Measurements from ENCODE around the gene MAP1B. TPM values are rescaled to one million over a fixed set of nuclear protein-coding genes. Genes with fewer than 3 reads are reported as not detected.

Gene MAP1B
- polyA plus RNA-seq, 2 of the 4 experiments (the other 2 are of a cell fraction), result 40.2 to 73.0 TPM

DNA sequence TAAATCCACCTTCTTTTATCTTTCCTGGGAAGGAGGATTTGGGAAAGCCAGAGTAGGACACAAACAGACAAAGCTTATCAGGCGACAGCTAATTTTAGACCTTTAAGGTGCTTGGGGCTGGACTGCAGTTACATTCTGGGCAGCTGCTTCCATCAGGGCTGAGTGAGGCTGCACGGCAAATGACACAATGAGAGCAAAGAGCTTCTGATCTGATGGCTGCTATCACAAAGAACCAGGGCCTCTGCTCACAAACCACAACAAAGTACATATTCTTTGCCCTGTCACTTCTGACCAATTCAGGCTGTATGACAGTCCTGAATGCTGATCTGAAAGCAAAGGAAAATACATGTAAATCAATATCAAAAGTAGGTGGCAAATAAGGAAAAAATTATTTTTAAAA, 119.7 kb downstream of the MAP1B start:
- FAIRE-seq (no peak), ATAC-seq (no peak)
- CTCF ChIA-PET, result interaction anchor here (1.2 to 1.7 kb wide), 3 partner anchors 15 to 445 kb away, joined by 3 to 6 read pairs (median 3); no protein-coding TSS in a partner anchor

DNA sequence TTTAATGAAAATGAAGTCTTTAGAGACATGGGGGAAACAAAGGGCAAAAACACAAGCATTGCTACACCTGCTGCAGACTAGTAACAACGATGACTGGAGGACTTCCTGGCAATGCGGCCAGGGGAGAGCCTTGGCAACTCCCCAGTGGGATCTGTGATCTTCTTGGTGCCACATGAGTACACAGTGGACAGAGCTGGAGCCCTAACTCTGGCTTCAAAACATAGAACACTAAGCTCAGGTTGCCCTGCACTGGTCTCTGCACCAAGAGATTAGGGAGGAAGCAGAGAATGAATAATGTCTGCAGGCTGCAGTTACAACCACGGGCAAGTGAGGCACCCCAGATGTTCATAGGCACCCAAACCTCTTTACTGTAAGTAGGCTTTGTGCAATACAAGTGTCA, 121.7 kb downstream of the MAP1B start:
- 85% methylated on average over 3 of the region's 3 CpGs for WGBS (ENCODE audit: missing lambda C conversion rate)
- no peak for TF ChIP-seq TP53 (CRISPR knock-in tag; IDR thresholded peaks at IDR 0.05)
- TF ChIP-seq NFE2L2 (conservative IDR thresholded peaks at IDR 0.05; ENCODE audit: low read length), result no peak
- TF ChIP-seq RCOR1 (IDR thresholded peaks at IDR 0.05; ENCODE audit: low read depth, low read length), result no peak
- no peak for TF ChIP-seq MAZ (IDR thresholded peaks at IDR 0.05; ENCODE audit: borderline replicate concordance, low read depth, low read length)
- no peak for TF ChIP-seq NR3C1 (IDR thresholded peaks at IDR 0.05)
- no peak for TF ChIP-seq BHLHE40 (IDR thresholded peaks at IDR 0.05; ENCODE audit: low read depth, low read length)
- TF ChIP-seq, protein P1, sequence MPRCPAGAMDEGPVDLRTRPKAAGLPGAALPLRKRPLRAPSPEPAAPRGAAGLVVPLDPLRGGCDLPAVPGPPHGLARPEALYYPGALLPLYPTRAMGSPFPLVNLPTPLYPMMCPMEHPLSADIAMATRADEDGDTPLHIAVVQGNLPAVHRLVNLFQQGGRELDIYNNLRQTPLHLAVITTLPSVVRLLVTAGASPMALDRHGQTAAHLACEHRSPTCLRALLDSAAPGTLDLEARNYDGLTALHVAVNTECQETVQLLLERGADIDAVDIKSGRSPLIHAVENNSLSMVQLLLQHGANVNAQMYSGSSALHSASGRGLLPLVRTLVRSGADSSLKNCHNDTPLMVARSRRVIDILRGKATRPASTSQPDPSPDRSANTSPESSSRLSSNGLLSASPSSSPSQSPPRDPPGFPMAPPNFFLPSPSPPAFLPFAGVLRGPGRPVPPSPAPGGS (IDR thresholded peaks at IDR 0.05), result no peak
- TF ChIP-seq ZC3H11A (IDR thresholded peaks at IDR 0.05), result no peak
- TF ChIP-seq HDAC2 (IDR thresholded peaks at IDR 0.05), result no peak
- no peak for TF ChIP-seq HOXB13 (CRISPR knock-in tag; IDR thresholded peaks at IDR 0.05; ENCODE audit: low read depth)
- no peak for TF ChIP-seq CEBPB (IDR thresholded peaks at IDR 0.05)
- TF ChIP-seq GATA3 (IDR thresholded peaks at IDR 0.05; ENCODE audit: borderline replicate concordance), result no peak
- no peak for TF ChIP-seq PHF8 (IDR thresholded peaks at IDR 0.05; ENCODE audit: borderline replicate concordance, low read depth)
- no peak for TF ChIP-seq EHMT2 (IDR thresholded peaks at IDR 0.05; ENCODE audit: low read depth)
- no peak for TF ChIP-seq RARB (CRISPR knock-in tag; IDR thresholded peaks at IDR 0.05)
- peaks cover 3% of the 10 kb centered on the region for H3K4me1 ChIP-seq
- ChIA-PET CTCF (interaction anchor here (0.7 to 1.8 kb wide), 6 partner anchors 11 to 80 kb away, joined by 3 to 7 read pairs (median 5); no protein-coding TSS in a partner anchor), POLR2A (no interaction called here)
- no peak overlapping the region for H3K4me3 ChIP-seq
- H3K27ac ChIP-seq, result no peak overlapping the region
- no peak overlapping the region for H3K4me2 ChIP-seq
- DNase-seq (ENCODE audit: low read depth in 1 of 2, low spot score in 1 of 2) (no peak), FAIRE-seq (no peak), ATAC-seq (no peak)
- no peaks in the 10 kb centered on the region for H3K9me3 ChIP-seq

More for the DNA sequence above, 119.7 kb downstream of the MAP1B start:
- DNase-seq (ENCODE audit: low read depth in 1 of 2, low spot score in 1 of 2), result no peak
- POLR2A ChIA-PET, result no interaction called here
- TF ChIP-seq ZNF302 (CRISPR knock-in tag; IDR thresholded peaks at IDR 0.05) (no peak), RCOR1 (IDR thresholded peaks at IDR 0.05; ENCODE audit: low read depth, low read length) (no peak), EP300 (IDR thresholded peaks at IDR 0.05) (no peak), GATA3 (IDR thresholded peaks at IDR 0.05; ENCODE audit: borderline replicate concordance) (no peak), HEYL (CRISPR knock-in tag; IDR thresholded peaks at IDR 0.05) (no peak), RAD21 (conservative IDR thresholded peaks at IDR 0.05 in 1 of 2, IDR thresholded peaks at IDR 0.05 in 1 of 2) (no peak), RNF2 (IDR thresholded peaks at IDR 0.05; ENCODE audit: borderline replicate concordance, low read depth) (no peak), MAFK (IDR thresholded peaks at IDR 0.05; ENCODE audit: partially characterized antibody) (no peak)
- TF ChIP-seq, protein P2, sequence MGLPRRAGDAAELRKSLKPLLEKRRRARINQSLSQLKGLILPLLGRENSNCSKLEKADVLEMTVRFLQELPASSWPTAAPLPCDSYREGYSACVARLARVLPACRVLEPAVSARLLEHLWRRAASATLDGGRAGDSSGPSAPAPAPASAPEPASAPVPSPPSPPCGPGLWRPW (IDR thresholded peaks at IDR 0.05), result no peak
- Histone ChIP-seq H3K4me3 (no peak overlapping the region), H3K4me2 (no peak overlapping the region), H3K27ac (no peak overlapping the region), H3K9me3 (no peaks in the 10 kb centered on the region), H3K4me1 (no peaks in the 10 kb centered on the region)
- 80% methylated on average over 2 of the region's 2 CpGs for WGBS (ENCODE audit: missing lambda C conversion rate)

DNA sequence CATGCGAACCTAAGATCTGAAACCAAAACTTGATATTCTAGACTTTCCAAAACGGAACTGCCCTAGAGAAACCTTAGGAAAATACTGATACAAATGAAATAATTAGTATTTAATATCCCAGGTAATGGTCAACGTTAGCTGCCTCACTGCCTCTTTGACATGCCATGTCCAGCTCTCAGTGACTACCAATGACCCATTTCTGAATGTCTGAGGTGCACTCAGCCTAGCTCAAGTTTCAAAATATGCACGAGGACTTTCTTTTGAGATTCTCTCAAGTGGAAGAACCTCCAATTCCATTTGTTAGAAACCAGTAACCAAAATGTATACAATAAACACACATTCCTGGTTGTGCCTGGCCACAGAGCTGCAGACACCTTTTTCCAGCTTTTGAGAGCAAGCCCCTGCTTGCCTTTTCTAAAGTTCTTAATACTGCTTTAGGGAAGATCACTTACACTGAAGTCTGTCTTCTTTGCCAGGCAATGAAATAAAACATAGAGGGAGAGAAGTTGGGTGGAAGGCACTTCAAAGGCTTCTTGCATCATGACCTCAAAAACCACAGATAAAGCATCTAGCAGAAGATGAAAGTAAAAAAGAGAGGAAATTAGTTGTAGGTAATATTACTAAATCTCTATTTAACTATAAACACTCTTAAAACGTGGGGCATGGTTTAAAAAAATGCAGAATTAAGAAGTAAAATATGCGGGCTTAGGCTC, 124.9 kb downstream of the MAP1B start:
- WGBS (ENCODE audit: missing lambda C conversion rate), result 82% methylated on average over 6 of the region's 6 CpGs
- DNase-seq (ENCODE audit: low read depth in 1 of 2, low spot score in 1 of 2), result no peak
- TF ChIP-seq NR3C1 (IDR thresholded peaks at IDR 0.05) (no peak), PHF8 (IDR thresholded peaks at IDR 0.05; ENCODE audit: borderline replicate concordance, low read depth) (no peak), JUN (IDR thresholded peaks at IDR 0.05) (no peak)
- TF ChIP-seq, protein P2 (IDR thresholded peaks at IDR 0.05), result no peak
- ATAC-seq, result no peak
- Histone ChIP-seq H3K4me3 (no peak overlapping the region), H3K27ac (0 out of 6 replicates have a peak overlapping the region, but pooled peaks of 1 of the 2 experiments have one; percentile 23), H3K4me2 (no peak overlapping the region), H3K9me3 (no peaks in the 10 kb centered on the region), H3K4me1 (peaks cover 16% of the 10 kb centered on the region)
- POLR2A ChIA-PET, result no interaction called here
- FAIRE-seq, result no peak
- CTCF ChIA-PET, result interaction anchor here (1.0 to 1.2 kb wide), 2 partner anchors 13 to 36 kb away, joined by 3 read pairs; no protein-coding TSS in a partner anchor
